HG03159 (cell line): ENCODE results near the gene ZNF438.

Experiments
- ATAC-seq: cut with Tn5 transposase; IDR thresholded peaks from one replicate; pipeline ENCODE4 v1.9.1; 2021; ENCODE audit warnings: mild to moderate bottlenecking, moderate library complexity; ENCODE audit not compliant: unreplicated experiment

The ZNF438 gene

DNA sequence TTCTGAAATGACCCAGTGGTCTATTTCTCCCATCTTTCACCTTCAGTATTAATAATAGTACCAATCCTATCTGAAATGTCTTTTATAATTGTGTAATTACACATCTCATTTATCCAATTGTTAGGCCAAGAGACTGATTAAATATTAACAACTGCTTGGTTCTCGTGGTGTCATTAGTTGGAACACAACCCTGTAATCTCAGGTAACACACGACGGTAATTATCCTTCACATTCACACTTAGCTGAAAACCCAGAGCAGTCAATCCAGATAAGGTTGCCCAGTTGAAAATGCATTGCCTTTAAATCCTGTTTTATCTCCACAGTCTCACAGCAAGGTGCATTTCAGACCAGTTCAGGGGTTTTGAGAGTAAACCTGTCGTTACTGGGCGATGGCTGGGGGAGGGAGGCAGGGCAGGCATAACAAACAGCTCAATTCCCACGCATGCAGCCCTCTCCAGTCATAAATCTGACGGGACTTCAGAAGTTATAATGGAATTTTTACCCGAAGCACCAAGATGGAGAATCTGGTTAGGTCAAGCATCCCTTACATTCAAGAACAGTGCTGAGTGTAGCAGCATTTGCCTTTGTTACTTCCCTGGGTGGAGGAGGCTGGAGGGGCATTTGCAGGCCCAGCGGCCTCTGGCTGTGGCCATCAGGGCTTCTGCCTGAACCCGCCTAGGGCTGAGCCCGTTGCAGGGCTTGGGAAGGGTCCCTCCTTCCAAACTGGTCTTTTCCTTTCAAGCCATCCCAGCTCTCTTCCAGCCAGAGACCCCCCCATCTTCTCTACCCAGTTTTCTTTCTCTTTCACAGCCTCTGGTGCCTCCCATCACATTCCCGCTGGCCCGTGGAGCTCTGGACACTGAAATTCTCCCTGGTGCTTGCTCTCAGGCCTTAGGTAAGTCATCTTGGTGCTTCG lies 201.1 kb downstream of the ZNF438 start:
- no peak for ATAC-seq

DNA sequence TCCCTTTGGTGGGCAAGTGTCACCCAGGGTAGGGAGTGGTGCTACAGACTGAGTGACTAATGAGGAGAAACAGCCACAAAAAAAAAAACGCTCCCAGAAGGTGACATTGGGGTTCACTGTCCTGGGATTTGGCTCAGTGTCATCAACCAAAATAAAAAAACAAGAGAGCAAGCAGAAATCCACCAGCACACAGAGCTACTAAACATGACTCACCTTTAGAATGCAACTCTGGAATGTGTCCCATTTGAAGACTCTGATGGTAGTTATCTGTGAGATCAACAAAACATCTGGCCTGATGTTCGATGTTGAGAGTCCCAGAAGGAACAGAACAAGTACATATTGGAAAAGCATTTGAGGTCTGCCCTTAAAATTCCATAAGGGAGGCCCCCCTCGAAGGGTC lies 201.8 kb downstream of the ZNF438 start:
- no peak for ATAC-seq

DNA sequence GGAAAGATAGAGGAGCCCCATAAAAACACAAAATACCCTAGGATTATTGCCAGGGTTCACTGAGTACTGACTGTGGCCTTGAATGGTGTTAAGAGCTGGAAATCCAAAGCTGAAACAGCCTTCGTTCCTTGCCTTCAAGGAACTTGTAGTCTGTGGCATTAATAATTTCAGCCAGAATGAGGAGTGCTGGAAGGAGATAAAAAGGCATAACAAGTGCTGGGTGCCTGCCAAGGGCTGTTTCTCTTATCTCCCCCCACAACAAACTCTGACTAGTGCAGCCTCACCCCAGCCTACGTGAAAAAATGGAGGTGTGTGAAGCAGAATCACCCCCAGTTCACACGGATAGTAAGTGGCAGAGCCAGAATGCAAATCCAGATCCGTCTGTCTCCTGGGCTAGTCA lies 203.0 kb downstream of the ZNF438 start:
- ATAC-seq, result no peak

DNA sequence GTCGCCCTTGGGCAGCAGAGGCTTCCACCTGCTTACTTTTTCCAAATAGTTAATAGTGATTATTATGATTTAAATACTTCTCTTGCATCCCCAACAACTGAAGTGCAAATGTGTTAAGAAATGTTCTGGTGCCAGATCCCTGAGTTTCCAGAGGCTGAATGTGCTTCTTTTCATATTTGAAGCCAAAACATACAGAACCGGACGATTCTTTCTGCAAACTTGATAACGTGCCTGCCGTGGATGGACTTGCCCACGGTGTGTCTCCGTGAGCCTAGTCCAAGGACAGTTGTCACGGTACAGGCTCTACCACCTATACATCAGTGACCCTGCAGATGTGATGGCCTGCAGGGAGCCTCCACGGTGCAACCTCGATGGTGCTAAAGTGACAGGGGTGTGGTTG lies 203.5 kb downstream of the ZNF438 start:
- ATAC-seq, result no peak

DNA sequence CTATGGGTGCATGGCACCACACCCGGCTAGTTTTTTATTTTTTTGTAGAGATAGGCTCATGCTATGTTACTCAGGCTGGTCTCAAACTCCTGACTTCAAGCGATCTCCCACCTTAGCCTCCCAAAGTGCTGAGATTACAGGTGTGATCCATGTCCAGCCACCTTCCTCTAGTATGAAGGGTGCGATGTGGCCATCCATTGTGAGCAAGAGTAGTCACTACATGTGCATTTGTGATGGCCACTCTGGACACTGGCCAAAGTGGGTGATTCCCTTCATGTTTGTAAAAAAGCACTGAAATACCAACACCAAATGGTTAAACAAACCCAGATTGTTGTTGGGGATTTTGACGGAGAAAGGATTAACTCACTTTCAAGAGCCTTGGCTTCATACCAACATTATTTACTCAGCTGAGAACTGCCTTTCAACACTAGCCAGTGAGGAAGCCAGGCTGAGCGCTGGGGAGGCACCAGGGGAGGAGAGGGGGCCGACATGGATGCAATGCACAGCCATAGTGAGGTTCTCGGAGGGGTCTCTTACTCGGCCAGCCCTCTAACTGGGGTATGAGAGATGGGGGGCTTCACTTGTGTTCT lies 204.0 kb downstream of the ZNF438 start:
- no peak for ATAC-seq

DNA sequence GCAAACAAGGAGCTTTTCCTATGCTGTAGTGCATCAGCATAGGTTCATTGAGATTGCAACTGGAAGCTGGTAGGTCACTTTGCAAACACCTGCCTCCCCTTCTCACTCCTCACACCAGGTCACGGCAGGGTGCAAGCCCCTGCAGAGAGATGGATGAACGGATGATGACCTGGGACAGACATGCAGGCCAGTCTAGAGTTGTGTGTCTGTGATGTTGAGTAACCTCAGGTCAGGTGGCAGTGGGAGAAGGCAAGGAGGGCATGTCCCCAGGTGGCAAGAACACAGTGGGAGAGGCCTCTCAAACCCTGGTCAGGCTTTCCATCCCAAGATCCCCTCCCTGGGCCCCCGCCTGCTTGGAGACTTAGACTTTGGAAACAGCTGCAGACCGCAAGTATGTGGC lies 205.0 kb downstream of the ZNF438 start:
- ATAC-seq, result no peak

DNA sequence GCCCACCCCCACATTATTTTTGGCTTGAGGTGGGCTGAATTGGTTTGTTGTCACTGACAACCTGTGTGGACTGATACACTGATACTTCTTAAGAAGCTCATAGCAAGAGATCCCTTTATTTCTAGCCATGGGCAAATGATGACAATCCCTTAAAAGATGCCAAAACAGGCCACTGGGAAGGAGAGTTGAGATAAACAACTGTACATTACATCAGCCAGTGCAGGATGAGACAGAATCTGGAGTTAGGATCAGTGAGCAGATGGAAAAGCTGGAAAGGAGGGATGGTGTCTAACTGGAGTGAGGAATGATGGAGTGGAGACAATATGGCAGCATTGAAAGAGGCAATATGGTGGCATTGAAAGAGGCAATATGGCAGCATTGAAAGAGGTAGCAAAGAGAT lies 206.2 kb downstream of the ZNF438 start:
- no peak for ATAC-seq

DNA sequence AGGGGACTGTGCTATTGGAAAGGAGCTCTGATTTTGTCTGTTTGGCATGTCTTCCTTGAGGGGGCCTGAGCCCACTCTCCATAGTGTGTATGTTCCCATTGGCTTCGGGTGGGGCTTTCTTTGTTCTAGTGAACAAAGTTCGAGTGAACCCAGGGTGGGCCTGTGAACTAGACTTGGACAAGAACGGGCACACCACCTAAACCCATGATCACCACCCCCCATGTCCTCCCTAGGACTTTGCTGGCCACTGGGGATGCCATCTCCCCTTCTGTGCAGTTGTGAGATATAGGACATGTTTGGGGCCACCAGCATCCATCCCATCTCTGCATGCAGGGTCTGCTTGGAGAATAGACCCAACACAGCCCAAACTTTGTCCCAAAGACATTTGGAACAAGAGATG lies 206.6 kb downstream of the ZNF438 start:
- no peak for ATAC-seq

DNA sequence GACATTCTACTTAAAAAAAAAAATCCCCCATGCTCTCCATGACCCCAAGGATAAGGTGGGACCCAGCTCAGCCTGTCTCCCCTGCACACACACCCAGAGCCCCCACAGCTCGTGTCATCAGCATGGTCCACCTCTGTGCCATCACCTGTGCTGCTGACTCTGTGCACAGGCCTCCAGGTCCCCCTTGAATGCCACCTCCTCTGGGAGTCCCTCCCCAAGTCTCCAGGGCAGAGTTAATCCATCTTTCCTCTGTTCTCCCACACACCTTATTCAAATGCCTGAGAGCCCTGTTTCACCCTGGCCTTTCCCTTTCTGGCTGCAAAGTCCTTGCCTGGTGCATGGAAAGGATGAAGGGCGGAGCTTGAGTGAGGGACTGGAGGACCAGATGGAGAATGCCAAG lies 208.0 kb downstream of the ZNF438 start:
- ATAC-seq, result no peak

DNA sequence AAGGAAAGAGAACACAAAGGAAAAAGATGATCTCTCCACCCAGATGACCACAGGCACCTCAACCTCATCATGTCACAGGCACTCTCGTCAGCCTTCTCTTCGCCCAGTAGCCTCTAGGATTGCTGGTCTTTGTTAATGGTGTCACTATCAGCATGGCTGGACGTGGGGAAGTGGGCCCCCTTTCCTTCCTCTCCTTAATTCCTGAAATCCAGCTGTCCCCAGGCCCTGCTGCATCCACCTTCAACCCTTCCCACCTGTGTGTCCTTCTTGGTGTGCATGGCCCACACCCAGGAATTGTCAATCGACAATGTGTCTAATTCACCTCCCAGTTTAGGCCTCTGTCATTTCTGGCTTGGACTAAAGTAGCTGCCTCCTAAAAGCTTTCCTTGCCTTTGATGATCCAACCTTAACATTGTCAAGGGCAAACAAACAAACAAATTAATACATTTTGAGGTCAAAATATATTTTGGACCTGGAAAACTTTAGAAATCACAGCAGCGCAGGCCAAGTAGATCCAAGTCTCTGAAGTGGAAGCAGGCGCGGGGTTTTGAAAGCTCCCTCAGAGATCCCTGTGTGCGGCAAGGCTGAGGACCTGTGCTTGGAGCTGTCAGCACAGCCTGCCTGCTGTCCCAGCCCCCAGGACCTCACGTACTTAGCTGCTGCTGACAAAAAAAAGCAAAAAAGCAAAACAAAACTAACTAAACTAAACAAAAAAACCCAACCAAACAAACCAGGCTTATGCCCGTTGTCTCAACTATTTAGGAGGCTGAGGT lies 208.8 kb downstream of the ZNF438 start:
- ATAC-seq, result no peak

DNA sequence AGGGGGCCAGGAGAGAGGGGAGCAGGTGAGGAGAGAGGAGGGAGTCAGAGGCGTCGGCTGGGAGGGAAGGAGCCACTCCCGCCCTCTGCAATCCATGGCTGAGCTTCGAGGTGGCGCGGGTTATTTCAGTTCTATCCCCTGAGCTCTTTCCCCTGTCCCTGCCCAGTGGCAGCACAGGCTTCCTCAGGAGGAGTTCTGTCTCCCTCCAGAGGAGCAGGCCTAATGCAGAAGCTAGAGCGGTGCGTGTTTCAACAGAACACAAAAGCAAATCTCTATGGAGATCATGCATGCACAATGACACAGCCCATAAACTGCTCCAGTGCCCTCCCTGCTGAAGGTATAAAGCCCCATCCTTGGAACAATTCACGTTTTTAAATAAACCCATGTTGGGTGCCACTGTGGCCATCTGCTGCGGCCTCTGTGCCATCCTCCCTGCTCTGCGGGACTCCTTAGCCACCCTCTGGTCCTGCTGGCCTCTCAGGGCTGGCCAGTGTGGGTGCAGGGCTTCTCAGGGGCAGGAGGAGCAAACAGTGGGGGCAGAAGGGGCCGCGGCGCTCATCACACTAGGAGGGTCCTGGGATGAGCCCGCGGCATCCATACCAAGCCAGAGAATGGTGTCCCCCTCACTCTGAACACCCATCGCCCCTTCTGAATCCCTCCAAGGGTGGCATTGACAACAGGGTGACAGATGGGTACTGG lies 209.5 kb downstream of the ZNF438 start:
- no peak for ATAC-seq

DNA sequence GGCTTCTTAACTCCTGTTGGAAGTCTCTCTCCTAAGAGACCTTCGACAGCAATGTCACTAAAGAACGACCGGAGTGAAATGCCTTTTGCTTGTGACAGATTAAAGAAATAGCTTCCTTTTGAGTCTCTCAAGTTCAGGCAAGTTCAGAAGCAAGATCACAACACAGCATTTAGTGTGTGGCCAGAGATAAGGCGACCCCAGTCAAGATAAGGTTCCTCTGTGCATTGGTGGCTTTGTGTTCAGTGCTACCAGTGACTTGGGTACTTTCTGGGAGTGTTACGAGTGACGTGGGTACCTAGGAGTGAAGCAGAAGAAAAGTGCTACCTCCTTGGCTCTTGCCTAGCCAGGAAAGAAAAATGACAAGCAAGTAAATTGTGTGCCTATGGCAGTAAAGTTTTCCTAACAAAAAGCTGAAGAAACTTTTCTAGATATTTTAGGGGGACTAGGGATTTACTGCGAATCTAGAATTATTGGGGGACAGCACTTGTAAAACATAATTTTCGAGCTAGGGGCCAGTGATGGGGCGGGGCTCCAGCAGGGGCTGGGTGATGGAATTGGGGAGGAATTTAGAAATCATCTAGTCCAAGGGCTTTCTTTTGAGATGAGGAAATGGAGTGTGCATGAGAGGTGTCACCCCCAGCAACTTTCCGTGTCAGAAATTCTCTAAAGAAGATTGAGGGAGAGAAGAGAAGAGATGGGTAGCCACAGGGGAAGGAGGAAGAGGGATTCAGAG lies 210.2 kb downstream of the ZNF438 start:
- ATAC-seq, result no peak

DNA sequence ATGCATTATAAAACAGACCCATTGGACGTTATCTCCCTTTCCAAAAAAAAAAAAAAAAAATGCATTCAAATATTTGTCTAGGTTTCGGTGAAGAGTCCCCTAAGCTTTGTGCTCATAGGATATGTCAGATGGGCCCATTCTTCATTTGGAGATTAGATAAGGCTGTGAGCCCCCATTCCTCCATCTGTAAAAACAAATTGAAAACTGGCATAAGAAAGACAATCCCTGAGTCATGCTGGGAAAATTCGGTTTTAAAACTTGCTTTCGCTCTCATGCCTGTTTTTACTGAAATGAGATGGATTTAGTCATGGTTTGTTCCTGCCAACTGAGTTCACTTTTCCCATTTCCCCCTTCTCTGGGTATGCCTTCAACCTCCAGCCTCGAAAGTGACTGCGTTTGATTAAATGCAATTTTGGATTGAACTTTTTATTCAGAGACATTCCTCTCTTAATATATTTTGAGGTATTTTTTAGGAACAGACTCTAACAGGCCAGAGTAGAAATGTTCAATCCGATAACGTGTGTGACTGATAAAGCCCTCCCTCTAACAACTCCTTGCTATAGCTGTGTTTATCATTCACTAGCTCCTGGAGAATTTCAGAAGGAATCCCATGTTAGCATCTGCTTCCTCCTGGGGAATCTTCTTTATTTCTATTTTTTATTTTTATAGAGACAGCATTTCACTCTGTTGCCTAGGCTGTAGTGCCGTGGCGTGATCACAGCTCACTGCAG lies 211.2 kb downstream of the ZNF438 start:
- no peak for ATAC-seq

DNA sequence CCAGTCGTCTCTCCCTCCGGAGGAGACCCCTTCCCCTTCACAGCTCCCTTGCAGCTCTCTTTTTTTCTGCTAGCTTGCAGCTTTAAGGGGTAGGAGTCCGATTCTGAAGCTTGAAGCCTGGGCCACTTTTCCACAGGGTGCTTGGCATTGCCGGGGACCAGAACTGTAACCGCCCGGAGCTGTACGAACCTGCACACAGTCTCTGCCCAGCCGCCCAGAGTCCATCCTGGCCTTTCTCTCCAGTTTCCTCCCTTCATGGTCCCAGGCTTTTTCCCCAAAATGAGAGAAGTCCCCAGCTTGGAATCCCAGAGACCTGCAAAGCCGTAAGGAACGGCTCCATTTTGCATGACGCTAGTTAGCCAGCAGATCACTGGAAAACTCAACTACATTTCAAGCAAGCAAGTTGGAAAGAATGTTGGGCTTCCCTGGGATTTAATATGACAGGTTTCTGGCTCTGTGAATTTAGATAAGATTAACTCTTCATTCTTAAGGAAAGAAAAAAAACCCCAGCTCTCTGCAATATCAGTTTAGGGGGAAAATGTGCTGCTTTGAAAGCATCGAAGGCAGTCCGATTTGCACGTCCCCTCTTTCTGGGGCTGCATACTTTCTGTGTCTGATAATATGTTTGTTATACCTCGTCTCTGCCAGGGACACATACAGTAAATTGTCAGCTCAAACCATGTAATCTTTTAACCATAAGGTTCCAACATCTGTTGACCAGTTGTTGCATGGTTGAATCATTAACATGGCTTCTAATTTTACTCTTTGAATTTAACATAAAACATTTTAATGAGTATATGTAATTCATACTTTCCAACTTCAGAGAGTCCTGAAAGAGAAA lies 212.1 kb downstream of the ZNF438 start:
- ATAC-seq, result no peak

DNA sequence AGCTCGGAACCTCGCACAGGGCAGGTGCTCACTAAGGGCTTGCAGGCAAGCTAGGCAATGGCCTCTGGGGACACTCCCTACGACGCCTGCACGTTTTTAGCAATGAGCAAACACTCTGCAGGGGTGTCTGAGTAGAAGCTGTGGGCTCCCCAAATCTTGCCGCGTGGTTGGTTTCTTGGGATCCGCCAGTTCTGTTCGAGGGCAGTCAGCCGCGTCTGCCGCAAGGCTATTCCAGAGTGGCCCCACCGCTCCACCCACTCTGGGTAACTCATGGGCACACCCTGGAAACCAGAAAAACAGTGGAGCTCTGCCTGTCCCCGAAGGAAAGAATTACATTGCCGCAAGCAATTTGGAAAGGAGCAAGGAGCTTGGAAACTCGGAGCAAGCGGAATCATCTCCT lies 212.8 kb downstream of the ZNF438 start:
- no peak for ATAC-seq

DNA sequence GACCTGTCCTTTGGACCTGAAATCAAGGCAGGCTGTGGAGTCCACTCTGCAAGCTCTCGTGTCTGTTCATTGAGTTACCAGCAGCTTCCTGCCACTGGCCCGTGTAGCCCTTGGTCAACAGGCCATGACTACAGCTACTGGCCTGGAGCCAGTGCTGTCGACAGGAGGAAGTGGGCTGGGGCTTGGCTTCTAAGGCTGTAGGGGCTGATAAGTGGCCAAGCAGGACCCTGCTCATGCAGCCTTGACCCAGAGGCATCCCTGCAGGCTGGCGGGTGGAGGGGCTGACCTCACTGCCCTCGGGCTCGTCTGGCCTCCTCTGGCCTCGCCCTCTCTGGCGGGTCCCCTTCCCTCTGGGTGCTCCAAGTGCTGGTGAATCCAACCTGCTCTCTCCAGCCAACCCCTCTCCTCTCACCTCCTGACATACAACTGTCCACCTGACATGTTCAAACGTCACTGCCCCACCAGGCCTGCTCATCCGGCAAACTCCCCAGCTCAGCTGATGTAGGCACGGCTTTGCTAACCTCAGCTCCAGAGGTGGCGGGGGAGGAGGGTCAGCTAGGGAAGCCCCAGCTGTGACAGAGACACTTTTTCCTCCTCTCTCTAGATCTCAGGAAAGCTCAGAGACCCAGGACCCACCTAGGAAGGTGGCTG lies 213.5 kb downstream of the ZNF438 start:
- no peak for ATAC-seq

DNA sequence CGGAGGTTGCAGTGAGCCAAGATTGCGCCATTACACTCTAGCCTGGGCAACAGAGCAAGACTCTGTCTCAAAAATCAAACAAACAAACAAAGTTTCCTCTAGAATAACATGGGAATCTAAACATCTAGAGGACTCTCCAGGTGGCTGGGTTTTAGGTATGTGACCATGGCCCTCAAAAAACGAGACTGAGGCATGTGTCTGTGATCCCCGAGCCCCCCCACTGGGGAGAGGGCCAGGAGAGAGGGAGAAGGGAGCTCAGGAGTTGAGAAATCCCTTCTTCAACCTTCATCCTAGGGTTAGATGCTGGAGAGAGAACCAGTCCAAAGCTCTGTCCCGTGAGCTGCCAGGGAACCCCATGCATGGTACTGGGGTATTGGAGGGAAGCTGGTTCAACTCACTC lies 214.1 kb downstream of the ZNF438 start:
- no peak for ATAC-seq

DNA sequence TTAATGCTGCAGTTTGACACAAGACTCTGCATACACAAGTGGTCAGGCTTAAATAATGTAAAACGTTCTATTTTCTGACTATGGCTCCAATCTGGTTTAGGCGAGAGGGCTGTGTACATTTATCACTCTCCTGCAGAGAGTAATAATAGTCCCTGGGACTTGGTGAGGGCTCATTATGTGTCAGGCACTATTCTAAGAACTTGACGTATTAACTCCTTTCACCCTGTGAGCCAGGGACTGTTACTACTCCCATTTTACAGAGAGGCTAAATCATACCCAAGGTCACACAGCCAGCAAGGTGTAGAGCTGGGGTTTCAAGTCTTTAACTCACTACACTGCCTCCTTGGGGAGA lies 214.9 kb downstream of the ZNF438 start:
- no peak for ATAC-seq
